IMR-90 (cell line): ENCODE data around the gene CD27. TPM values are rescaled to one million over a fixed set of nuclear protein-coding genes. Genes with fewer than 3 reads are reported as not detected.

Experiments
- ATAC-seq: fragments of 200-7000 bp; cut with Tn5 transposase; 2 replicates; pipeline ENCODE4 v1.9.1; 2020; ENCODE audit warnings: low read depth, mild to moderate bottlenecking, moderate library complexity
- BruUV-seq: library from RNA; stranded (reverse); fragments of 400-500 nt; replicated peaks from 2 replicates; lab custom pipeline; 2021; lab: Mats Ljungman, UMichigan
- CTCF ChIA-PET: fragments of 300-600 bp; formaldehyde crosslinking; extraction: SDS; loops from one replicate; lab custom pipeline; 2021; ENCODE audit warnings: antibody characterized with exemption; lab: Yijun Ruan, JAX
- POLR2A ChIA-PET: fragments of 300-600 bp; sonication (Branson Sonifier 250); formaldehyde crosslinking; loops from one replicate; lab custom pipeline; 2022; ENCODE audit warnings: antibody characterized with exemption; ENCODE audit not compliant: unreplicated experiment; lab: Charles Lee
- DNase-seq: peaks from one replicate; pipeline ENCODE4 v3.0.0; 2013
- H2AFZ ChIP-seq: replicated peaks from 2 replicates; pipeline ENCODE3; 2013; ENCODE audit warnings: low read length, mild to moderate bottlenecking; ENCODE audit not compliant: poor library complexity
- H2AK5ac ChIP-seq: 2 replicates; pipeline ENCODE4 v1.6.1; 2013; ENCODE audit warnings: low read depth, low read length, inconsistent platforms
- H2AK9ac ChIP-seq: replicated peaks from 2 replicates; pipeline ENCODE3; 2013; ENCODE audit warnings: mild to moderate bottlenecking, low read depth, low read length, moderate library complexity; ENCODE audit not compliant: poor library complexity
- H2BK120ac ChIP-seq: 2 replicates; pipeline ENCODE4 v1.6.1; 2013; ENCODE audit warnings: low read depth, low read length, inconsistent platforms
- H2BK15ac ChIP-seq: 3 replicates; pipeline ENCODE4 v1.6.1; 2013; ENCODE audit warnings: low read depth, low read length, inconsistent platforms
- H2BK20ac ChIP-seq: 2 replicates; pipeline ENCODE4 v1.6.1; 2013; ENCODE audit warnings: low read depth, mild to moderate bottlenecking, inconsistent platforms, low read length, moderate library complexity
- H2BK5ac ChIP-seq: 2 replicates; pipeline ENCODE4 v1.6.1; 2013; ENCODE audit warnings: mild to moderate bottlenecking, low read depth, low read length, inconsistent platforms; ENCODE audit not compliant: poor library complexity, severe bottlenecking
- H3K14ac ChIP-seq: replicated peaks from 2 replicates; pipeline ENCODE4 v1.6.1; 2013; ENCODE audit warnings: low read depth, low read length, inconsistent platforms
- H3K18ac ChIP-seq: 2 replicates; pipeline ENCODE4 v1.6.1; 2013; ENCODE audit warnings: low read depth, low read length, control low read depth
- H3K23ac ChIP-seq: 2 replicates; pipeline ENCODE4 v1.6.1; 2013; ENCODE audit warnings: low read depth, low read length, inconsistent platforms
- H3K27ac ChIP-seq: 2 replicates; pipeline ENCODE4 v1.5.1; 2013; ENCODE audit warnings: mild to moderate bottlenecking, control low read depth, low read length; ENCODE audit not compliant: insufficient read depth
- H3K27me3 ChIP-seq: 2 replicates; pipeline ENCODE4 v1.6.1; 2013; ENCODE audit warnings: low read length; ENCODE audit not compliant: control insufficient read depth, insufficient read depth
- H3K36me3 ChIP-seq: 2 replicates; pipeline ENCODE4 v1.6.1; 2013; ENCODE audit warnings: low read length, mixed read lengths; ENCODE audit not compliant: control insufficient read depth, insufficient read depth
- H3K4ac ChIP-seq: 2 replicates; pipeline ENCODE4 v1.6.1; 2013; ENCODE audit warnings: low read depth, low read length, inconsistent platforms
- H3K4me1 ChIP-seq: 2 replicates; pipeline ENCODE4 v1.6.1; 2013; ENCODE audit warnings: low read length, mixed read lengths; ENCODE audit not compliant: control insufficient read depth, insufficient read depth
- H3K4me2 ChIP-seq: 2 replicates; pipeline ENCODE4 v1.6.1; 2013; ENCODE audit warnings: low read depth, mild to moderate bottlenecking, control low read depth, low read length, moderate library complexity
- H3K4me3 ChIP-seq: 2 replicates; pipeline ENCODE4 v1.5.1; 2013; ENCODE audit warnings: low read depth, mild to moderate bottlenecking, control low read depth, low read length, moderate library complexity; ENCODE audit not compliant: insufficient read depth
- H3K56ac ChIP-seq: 2 replicates; pipeline ENCODE4 v1.6.1; 2013; ENCODE audit warnings: low read length, inconsistent platforms; ENCODE audit not compliant: insufficient read depth; ENCODE audit errors: extremely low read depth
- H3K79me1 ChIP-seq, 2 experiments: 2 replicates each; pipeline ENCODE4 v1.6.1; 2013; ENCODE audit warnings: low read length in 2 of 2, inconsistent platforms in 1 of 2, low read depth in 1 of 2
- H3K9ac ChIP-seq: 2 replicates; pipeline ENCODE4 v1.6.1; 2013; ENCODE audit warnings: low read depth, low read length, control low read depth
- H3K9me1 ChIP-seq: 2 replicates; pipeline ENCODE4 v1.6.1; 2013; ENCODE audit warnings: low read length, inconsistent platforms; ENCODE audit not compliant: insufficient read depth
- H3K9me3 ChIP-seq: 2 replicates; pipeline ENCODE4 v1.6.1; 2013; ENCODE audit warnings: low read length; ENCODE audit not compliant: control insufficient read depth, insufficient read depth
- H4K20me1 ChIP-seq: 2 replicates; pipeline ENCODE4 v1.6.1; 2013; ENCODE audit warnings: low read length, inconsistent platforms; ENCODE audit not compliant: insufficient read depth
- H4K5ac ChIP-seq: 2 replicates; pipeline ENCODE4 v1.6.1; 2013; ENCODE audit warnings: mild to moderate bottlenecking, low read depth, low read length, control low read depth
- H4K8ac ChIP-seq, 2 experiments: 2 replicates each; pipeline ENCODE4 v1.6.1; 2013; ENCODE audit warnings: low read depth in 2 of 2, low read length in 2 of 2, control low read depth in 1 of 2, inconsistent platforms in 1 of 2
- H4K91ac ChIP-seq: 2 replicates; pipeline ENCODE4 v1.6.1; 2013; ENCODE audit warnings: low read depth, low read length, inconsistent platforms; ENCODE audit not compliant: insufficient read depth
- CEBPB ChIP-seq: IDR thresholded peaks from 2 replicates; pipeline ENCODE4 v1.6.1; 2012; ENCODE audit warnings: low read depth, low read length, improper control_type of control experiment
- CHD1 ChIP-seq: IDR thresholded peaks from 2 replicates; pipeline ENCODE4 v1.6.1; 2012; ENCODE audit warnings: low read depth, low read length, improper control_type of control experiment
- CTCF ChIP-seq: conservative IDR thresholded peaks from 2 replicates; pipeline ENCODE4 v1.5.1; 2012; ENCODE audit warnings: mild to moderate bottlenecking, low read depth, low read length, improper control_type of control experiment
- ELK1 ChIP-seq: fragments of 150-350 bp; IDR thresholded peaks from 2 replicates; pipeline ENCODE4 v1.6.1; 2016; ENCODE audit warnings: low read depth, mild to moderate bottlenecking, low read length, moderate library complexity, borderline replicate concordance
- FOS ChIP-seq: fragments of 150-350 bp; IDR thresholded peaks from 2 replicates; pipeline ENCODE4 v1.6.1; 2016; ENCODE audit warnings: low read depth, low read length
- MAFK ChIP-seq: IDR thresholded peaks from 2 replicates; pipeline ENCODE4 v1.6.1; 2012; ENCODE audit warnings: low read depth, low read length, improper control_type of control experiment
- MAZ ChIP-seq: IDR thresholded peaks from 2 replicates; pipeline ENCODE4 v1.6.1; 2012; ENCODE audit warnings: low read depth, mild to moderate bottlenecking, low read length, improper control_type of control experiment, moderate library complexity, borderline replicate concordance
- MXI1 ChIP-seq: IDR thresholded peaks from 2 replicates; pipeline ENCODE4 v1.6.1; 2012; ENCODE audit warnings: low read depth, mild to moderate bottlenecking, low read length, moderate library complexity, borderline replicate concordance
- NFE2L2 ChIP-seq: fragments of 150-350 bp; IDR thresholded peaks from 2 replicates; pipeline ENCODE4 v1.6.1; 2016; ENCODE audit warnings: low read depth, mild to moderate bottlenecking, low read length
- POLR2A ChIP-seq: IDR thresholded peaks from 2 replicates; pipeline ENCODE4 v1.6.1; 2012; ENCODE audit warnings: mild to moderate bottlenecking, low read depth, low read length
- RAD21 ChIP-seq: IDR thresholded peaks from 2 replicates; pipeline ENCODE4 v1.6.1; 2012; ENCODE audit warnings: low read length, improper control_type of control experiment
- RCOR1 ChIP-seq: IDR thresholded peaks from 2 replicates; pipeline ENCODE4 v1.6.1; 2012; ENCODE audit warnings: mild to moderate bottlenecking, low read length, improper control_type of control experiment; ENCODE audit not compliant: insufficient replicate concordance
- RFX5 ChIP-seq: IDR thresholded peaks from 2 replicates; pipeline ENCODE4 v1.8.0; 2012; ENCODE audit warnings: low read depth, mild to moderate bottlenecking, low read length, moderate library complexity
- SMC3 ChIP-seq: fragments of 150-350 bp; IDR thresholded peaks from 2 replicates; pipeline ENCODE4 v1.6.1; 2016; ENCODE audit warnings: low read depth, mild to moderate bottlenecking, antibody characterized with exemption, low read length, moderate library complexity
- USF2 ChIP-seq: fragments of 150-350 bp; IDR thresholded peaks from 2 replicates; pipeline ENCODE4 v1.6.1; 2017; ENCODE audit warnings: mild to moderate bottlenecking, antibody characterized with exemption, low read length, low read depth
- WGBS, 2 experiments: methylation state at CpG; one replicate each; pipeline versions ENCODE4 v1.1.5 to v1.1.7; 2013; ENCODE audit warnings: missing lambda C conversion rate in 2 of 2; ENCODE audit not compliant: insufficient read length in 1 of 2; ENCODE audit errors: extremely low coverage in 2 of 2; 5-methylcytosine and 5-hydroxymethylcytosine counted together
- dilution Hi-C: fragments of 300-500 bp; cut with HindIII; formaldehyde crosslinking; loops from one replicate; pipeline ENCODE4 v1.14.3; 2018; ENCODE audit warnings: low sequenced_read_pairs; ENCODE audit not compliant: unreplicated experiment
- in situ Hi-C: fragments of 300-500 bp; cut with MboI; formaldehyde crosslinking; loops from 3 replicates; pipeline ENCODE4 v1.14.3; 2019; ENCODE audit warnings: low sequenced_read_pairs, inconsistent platforms, mixed read lengths
- intact Hi-C: fragments of 100-400 bp; cut with micrococcal nuclease; formaldehyde crosslinking; loops from 2 replicates; pipeline ENCODE4 v1.10.0; 2022
- polyA plus RNA-seq, 3 experiments: library from polyadenylated mRNA; depleted of rRNA; stranded (reverse); fragments of >200 nt; gene quantifications; 2 replicates each; pipeline ENCODE4 v1.2.3, GENCODE V29; 2012; ENCODE audit warnings: low replicate concordance in 1 of 3
- total RNA-seq: library from RNA; depleted of rRNA; stranded (reverse); fragments of >200 nt; gene quantifications from 2 replicates; pipeline ENCODE4 v1.2.3, GENCODE V29; 2012

The CD27 gene
- total and polyA plus RNA-seq, 2 of the 4 experiments (the other 2 are of a cell fraction): 0.07 TPM; not detected in 1

- dilution Hi-C loops: no loop called here
- H2BK20ac ChIP-seq: no peak overlapping the region
- H3K56ac ChIP-seq: no peak overlapping the region
- no peak overlapping the region for H2BK15ac ChIP-seq
- H3K4me3 ChIP-seq: no peak overlapping the region
- no peak overlapping the region for H2BK5ac ChIP-seq
- 96% methylated on average over 3 of the region's 14 CpGs; no CpG with 5 or more reads in 1 of the 2 experiments for WGBS, 2 experiments
- no peaks in the 10 kb centered on the region for H3K27me3 ChIP-seq
- no peaks in the 10 kb centered on the region for H3K9me3 ChIP-seq
- in situ Hi-C loops: loop anchor here (25.0 kb wide), 1 partner anchor 271 kb away; no protein-coding TSS in a partner anchor
- H2AK5ac ChIP-seq: no peak overlapping the region
- no peak overlapping the region for H2BK120ac ChIP-seq
- no peak overlapping the region for H3K23ac ChIP-seq
- H4K91ac ChIP-seq: no peak overlapping the region
- intact Hi-C loops: no loop called here
- peaks cover 5% of the 10 kb centered on the region; the same call in 1 of the 2 replicates for H3K9me1 ChIP-seq
- peaks cover 0 to under 1% of the 10 kb centered on the region in 2 experiments; a peak in 1 of 4 replicates for H3K79me1 ChIP-seq
- H2AFZ ChIP-seq: no peak overlapping the region
- H3K18ac ChIP-seq: no peak overlapping the region
- no peak overlapping the region for H4K5ac ChIP-seq
- ChIA-PET CTCF (no interaction called here), POLR2A (interaction anchor here (1.0 kb wide), 1 partner anchor 76 kb away, joined by 3 read pairs; the partner anchor contains the start of gene GAPDH)
- H3K4me2 ChIP-seq: no peak overlapping the region
- ATAC-seq (no peak), DNase-seq (no peak)
- H3K4ac ChIP-seq: no peak overlapping the region
- no peak overlapping the region for H2AK9ac ChIP-seq
- peaks cover 46% of the 10 kb centered on the region for H3K36me3 ChIP-seq
- H3K9ac ChIP-seq: no peak overlapping the region
- no peak overlapping the region for H3K27ac ChIP-seq
- no TSS peak for BruUV-seq
- H3K4me1 ChIP-seq: no peaks in the 10 kb centered on the region
- no peak overlapping the region for H3K14ac ChIP-seq
- no peaks in the 10 kb centered on the region for H4K20me1 ChIP-seq
- no peak overlapping the region for H4K8ac ChIP-seq
- TF ChIP-seq CTCF (no peak), ELK1 (no peak), POLR2A (no peak), MAFK (no peak), MXI1 (no peak), RCOR1 (no peak), USF2 (no peak), NFE2L2 (no peak), FOS (no peak), RFX5 (no peak), MAZ (no peak), CEBPB (no peak), RAD21 (no peak), CHD1 (no peak), SMC3 (no peak)
These were observed 13.7 kb downstream of the CD27 start for GRCh38 chr12:6458281-6459003.
